ENCODE results near the gene CHKB.
A peak's percentile ranks its signal among the peaks of the same experiment; 100 is the strongest.
"Not testable (repeated sequence)": the region's sequence is repeated elsewhere in the genome, so short reads cannot be mapped to it uniquely, and the experiment has no call there.

The CHKB gene, protein sequence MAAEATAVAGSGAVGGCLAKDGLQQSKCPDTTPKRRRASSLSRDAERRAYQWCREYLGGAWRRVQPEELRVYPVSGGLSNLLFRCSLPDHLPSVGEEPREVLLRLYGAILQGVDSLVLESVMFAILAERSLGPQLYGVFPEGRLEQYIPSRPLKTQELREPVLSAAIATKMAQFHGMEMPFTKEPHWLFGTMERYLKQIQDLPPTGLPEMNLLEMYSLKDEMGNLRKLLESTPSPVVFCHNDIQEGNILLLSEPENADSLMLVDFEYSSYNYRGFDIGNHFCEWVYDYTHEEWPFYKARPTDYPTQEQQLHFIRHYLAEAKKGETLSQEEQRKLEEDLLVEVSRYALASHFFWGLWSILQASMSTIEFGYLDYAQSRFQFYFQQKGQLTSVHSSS

DNA sequence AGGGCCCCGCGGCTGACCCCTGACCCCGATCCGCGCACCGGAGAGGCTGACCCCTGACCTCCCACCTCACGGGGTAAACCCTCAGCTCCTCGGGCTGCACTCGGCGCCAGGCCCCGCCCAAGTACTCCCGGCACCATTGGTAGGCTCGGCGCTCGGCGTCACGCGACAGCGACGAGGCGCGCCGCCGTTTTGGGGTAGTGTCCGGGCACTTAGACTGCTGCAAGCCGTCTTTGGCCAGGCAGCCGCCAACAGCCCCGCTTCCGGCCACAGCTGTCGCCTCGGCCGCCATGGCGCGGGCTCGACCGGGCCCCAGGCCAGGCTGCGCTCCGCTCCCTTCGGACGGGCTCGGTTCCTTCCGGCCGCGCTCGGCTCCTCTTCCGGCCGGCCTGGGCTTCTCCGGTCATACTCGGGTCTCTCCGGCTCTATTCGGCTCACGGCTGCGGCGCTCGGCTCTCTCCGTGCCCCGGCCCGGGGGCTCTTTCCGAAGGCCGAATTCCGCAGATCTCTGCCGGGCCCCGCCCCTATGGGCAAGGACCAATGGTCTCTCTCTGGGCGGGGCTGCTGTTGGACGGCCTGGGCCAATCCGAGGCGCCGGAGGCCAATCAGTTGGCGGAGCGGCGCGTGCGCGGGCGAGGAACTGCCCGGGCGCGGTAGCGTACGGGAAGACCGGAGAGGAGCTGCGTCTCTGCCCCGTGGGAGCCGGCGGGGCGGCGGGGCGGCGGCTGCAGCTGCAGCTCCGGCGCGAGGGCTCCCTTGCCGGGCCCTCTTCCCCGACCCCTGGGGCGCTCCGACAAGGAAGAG is at the start of gene CHKB:
CHKB (minus strand) TSS at position 357 of the 801 bp plus-strand sequence; CDS start at position 289, 68 bp downstream.
- DNase-seq = peak; percentile 92

- no peak for DNase-seq
Observed at GRCh38 chr22:50630376-50630775, 47.7 kb upstream of the CHKB start.

GRCh38 chr22:50628543-50629134 is 46.0 kb upstream of the CHKB start:
- no peak for DNase-seq

- DNase-seq = peak; percentile 31
Observed at GRCh38 chr22:50627642-50628542, 45.2 kb upstream of the CHKB start, which contains the start of gene ARSA. TSS of gene ARSA (minus strand) at chr22:50628152. CDS start at chr22:50627779, 373 bp downstream.

GRCh38 chr22:50626850-50627641 is 44.4 kb upstream of the CHKB start:
- no peak for DNase-seq

DNA sequence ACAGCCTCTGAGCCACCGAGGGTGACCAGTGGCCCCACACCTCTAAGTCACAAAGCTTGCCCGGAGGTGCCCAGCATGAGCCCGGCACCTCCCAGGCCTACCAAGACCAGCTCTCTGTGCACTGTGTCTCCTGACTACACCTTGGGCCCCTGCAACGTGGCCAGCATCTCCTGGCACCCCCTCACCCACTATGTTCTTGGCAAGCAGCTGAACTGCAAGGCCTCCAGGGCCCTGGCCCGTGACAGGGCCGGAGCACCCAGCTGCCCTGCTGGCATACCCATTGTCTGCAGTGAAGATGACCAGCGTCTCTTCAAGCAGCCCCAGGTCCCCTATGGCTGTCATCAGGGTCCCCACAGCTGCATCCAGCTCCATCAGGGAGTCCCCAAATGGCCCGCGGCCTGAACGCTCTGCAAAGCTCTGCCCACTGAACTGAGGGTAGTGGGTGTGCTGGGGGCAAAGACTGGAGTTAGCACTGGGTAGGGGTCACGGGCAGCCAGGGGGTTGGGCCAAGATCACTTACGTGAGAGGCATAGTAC is 43.7 kb upstream of the CHKB start:
- DNase-seq = no peak

DNA sequence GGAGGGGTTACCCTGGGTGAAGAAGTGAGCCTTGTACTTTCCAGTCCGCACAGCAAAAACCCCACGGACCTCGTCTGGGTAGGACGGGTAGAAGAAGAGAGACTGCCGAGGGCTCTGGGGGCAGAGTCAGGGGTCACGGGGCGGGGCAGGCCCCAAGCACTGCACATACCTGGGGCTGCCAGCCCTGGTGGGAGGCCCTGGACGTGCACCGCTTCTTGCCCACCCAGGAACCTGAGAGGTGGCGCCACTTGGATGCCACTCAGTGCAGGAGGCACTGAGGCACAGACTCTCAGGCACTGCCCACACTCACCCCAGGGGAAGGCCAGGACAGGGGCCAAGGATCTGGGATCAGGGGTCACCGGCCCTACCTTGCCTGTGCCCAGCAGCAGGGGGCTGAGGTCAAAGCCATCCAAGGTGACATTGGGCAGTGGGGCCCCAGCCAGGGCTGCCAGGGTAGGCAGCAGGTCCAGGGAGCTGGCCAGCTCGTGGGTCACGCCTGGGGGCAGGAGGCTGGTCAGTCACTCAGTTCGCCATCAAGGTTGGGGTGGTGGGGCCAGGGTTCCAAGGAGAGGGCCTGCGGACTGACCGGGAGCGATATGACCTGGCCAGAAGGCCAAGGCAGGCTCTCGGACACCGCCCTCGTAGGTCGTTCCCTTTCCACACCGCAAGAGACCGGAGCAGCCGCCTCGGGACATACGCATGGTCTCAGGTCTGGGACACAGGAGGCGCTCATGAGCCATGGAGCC is 43.1 kb upstream of the CHKB start:
- no peak for DNase-seq

- DNase-seq = no peak
Observed at GRCh38 chr22:50625131-50625567, 42.5 kb upstream of the CHKB start.

DNA sequence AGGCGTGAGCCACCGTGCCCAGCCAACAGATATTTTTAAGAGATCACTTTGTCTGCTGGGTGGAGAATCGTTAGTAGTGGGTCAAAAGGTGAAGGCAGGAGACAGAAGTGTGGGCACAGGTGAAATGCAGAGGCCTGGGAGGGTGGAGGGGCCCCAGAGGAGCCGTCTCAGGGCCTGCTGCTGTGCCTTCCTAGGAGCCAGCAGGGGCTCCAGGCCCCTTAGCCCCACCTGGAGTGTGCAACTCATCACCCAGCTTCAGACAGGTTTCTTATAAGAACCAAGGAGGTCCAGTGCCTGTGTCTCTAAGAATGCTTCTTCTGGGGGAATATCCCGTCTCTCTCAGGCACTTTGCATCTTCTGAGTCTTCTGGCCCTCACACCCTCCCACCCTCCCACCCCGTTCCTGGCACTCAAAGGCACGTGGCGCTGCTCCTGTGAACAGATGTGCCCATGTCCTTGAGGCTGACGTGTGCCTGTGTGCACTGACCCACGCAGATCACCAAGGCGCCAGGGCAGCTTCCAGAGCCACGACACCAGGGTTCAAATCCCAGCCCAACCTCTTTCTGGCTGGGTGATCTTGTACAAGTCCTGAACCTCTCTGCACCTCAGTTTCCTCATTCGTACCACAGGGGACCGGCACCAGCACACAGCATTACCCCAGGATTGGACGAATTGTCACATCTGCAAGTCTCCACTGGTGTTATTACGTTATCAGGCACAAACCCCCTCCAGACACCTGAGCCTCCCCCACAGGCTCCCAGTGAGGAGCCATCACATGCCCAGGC is 41.9 kb upstream of the CHKB start:
- no peak for DNase-seq

DNA sequence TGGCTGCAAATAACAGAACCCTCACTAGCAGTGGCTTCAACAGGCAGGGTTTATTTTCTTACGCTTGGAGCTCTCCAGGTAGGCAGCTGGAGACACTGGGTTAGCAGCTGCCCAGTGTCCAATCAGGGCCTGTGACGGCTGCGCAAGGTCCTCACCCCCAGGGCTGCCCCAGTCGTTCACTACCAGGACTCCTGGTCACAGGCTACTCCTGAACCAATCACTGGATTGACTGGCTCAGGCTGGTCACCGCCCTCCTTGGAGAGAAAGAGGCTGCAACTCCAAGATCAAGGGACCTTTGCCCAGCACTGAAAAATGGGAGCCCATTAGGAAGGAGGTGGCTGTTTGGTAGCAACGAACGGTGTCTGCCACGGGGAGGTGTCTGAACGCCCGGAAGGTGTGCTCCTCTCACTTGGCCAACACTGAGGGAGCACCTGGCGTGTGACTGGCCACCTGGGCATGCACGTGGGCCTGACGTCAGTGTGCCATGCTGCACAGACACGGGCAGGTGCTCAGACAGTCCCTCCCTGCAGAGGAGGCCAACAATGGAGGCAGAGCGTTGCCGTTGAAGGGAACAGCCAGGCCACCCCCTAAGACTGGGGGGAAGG is 40.2 kb upstream of the CHKB start:
- DNase-seq = peak; percentile 82

- DNase-seq = peak; percentile 48
Observed at GRCh38 chr22:50621948-50622722, 39.5 kb upstream of the CHKB start.

- no peak for DNase-seq
Observed at GRCh38 chr22:50621356-50621880, 38.8 kb upstream of the CHKB start.

DNA sequence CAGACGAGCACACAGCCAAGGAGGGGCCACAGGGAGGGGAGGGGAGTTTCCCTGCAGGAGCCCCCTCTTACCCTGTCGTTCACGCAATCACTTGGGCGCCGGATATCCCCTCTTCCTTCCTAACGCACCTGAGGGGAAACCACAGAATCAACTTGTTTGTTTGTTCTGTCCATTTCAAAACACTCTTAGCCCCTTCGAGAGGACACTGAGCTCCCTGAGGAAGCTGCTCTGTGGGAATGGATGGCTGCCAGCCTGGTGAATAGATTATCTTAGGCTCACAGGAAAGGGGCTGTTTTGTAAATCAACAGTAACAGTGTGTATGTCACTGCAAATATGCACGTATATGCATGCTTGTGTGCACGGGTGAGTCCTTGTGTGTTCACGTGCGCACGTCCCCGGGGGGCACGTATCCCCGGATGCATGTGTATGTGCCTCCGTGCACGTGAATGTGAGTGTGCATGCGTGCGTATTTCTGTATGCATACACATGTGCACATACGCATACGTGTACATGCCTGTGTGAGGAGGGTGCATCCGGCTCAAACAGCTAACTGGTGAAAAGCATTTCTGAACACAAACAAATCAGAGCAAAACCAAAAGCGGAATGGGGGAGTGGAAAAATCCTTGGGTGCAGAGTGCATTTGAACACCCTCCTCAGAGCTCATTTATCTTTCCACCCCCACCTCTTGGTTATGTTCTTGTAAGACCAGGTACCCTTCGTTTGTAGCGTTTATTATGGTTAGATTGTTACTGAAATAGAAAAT is 38.1 kb upstream of the CHKB start:
- peak; percentile 33 for DNase-seq

GRCh38 chr22:50614296-50614695 is 31.6 kb upstream of the CHKB start:
- DNase-seq = not testable (repeated sequence)

DNA sequence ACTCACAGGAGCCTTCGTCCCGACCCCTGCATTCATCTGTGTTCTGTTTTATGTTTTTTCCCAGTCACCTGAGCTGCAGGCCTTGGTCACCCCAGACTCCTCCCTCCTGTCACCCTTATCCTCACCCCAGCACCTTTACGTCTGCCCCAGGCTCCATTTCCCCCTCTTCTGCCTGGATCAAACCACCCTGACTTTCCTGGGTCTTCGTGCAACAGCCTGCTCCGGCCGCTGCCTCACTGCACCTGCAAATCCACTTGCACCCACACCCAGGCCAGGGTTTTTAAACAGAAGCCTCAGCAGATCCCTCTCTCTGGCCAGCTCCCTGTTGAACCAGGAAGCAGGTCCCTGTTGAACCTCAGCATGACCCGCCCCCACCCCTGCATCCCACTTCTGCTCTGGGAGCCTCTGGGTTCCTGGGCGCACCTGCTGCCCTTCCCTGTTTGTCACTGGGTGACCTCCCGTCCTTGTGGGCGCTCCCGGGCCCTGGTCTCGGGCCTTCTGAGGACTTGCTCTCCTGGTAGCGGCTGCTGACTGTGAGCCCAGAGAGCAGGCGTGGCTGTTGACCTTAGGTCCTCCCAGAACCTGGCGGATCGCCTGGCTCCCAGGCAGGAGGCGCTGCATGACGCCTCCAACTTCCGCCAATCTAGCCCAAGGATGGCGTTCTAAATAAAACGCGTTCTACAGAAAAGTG is 30.8 kb upstream of the CHKB start:
- peak; percentile 10 for DNase-seq

DNA sequence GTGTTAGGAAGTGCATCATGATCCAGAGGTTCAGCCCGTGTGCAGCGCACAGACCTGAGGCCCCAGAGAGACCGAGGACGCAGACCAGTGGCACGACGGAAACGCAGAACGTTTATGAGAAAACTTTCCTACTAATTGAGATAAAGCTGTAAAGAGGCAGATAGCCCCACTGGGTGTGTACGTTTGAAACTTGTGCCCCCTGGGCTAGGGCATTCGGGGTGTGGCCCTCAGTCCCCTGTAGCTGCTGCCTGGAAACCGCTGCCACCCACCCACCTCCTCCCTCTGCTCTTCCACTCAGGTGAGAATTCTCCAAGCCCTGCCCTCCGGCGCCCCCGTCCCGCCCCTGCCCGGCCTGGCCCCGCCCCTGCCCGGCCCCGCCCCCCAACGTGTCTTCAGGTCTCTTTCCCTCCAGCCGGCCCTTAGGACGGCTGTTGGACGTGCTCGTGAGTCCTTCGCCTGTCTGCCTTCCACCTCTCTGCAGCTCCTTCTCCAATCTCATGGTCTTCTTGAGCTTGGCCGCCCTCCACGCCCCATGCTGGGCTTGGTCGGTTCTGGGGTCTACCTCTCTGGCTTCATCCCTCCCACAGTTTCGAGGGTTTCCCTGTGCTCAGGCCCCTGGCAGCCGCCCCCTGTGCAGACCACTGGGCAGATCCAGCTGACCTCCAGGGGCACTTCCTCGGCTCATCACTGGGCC is 30.0 kb upstream of the CHKB start:
- DNase-seq = no peak

Measured in NCI-H510A treated with DMSO at 0.1 percent for 48 hours (cell line).